Smooth muscle cell (in vitro differentiated cells): ENCODE results near the gene ZNF443. TPM values are rescaled to one million over a fixed set of nuclear protein-coding genes. Genes with fewer than 3 reads are reported as not detected.
"Not testable (repeated sequence)": the region's sequence is repeated elsewhere in the genome, so short reads cannot be mapped to it uniquely, and the experiment has no call there.

ENCODE experiments used
- DNase-seq: peaks from one replicate; lab custom pipeline; 2025; ENCODE audit not compliant: unreplicated experiment; lab: John Stamatoyannopoulos, UW
- H2AFZ ChIP-seq: fragments of 200-600 bp; sonication (generic); 2 replicates; pipeline ENCODE4 v1.6.0; 2016; ENCODE audit warnings: antibody characterized with exemption, low read depth, mild to moderate bottlenecking
- H3F3A ChIP-seq: fragments of 200-600 bp; sonication (generic); 2 replicates; pipeline ENCODE4 v1.6.0; 2017; ENCODE audit warnings: antibody characterized with exemption, low read depth
- H3K27ac ChIP-seq: fragments of 200-600 bp; sonication (generic); 2 replicates; pipeline ENCODE4 v1.5.1; 2016; ENCODE audit warnings: low read depth, mild to moderate bottlenecking
- H3K27me3 ChIP-seq: fragments of 200-600 bp; sonication (generic); 2 replicates; pipeline ENCODE4 v1.6.1; 2016; ENCODE audit warnings: low read depth, mild to moderate bottlenecking
- H3K36me3 ChIP-seq: fragments of 200-600 bp; sonication (generic); 2 replicates; pipeline ENCODE4 v1.5.1; 2016; ENCODE audit warnings: low read depth
- H3K4me1 ChIP-seq: fragments of 200-600 bp; sonication (generic); 2 replicates; pipeline ENCODE4 v1.5.1; 2016; ENCODE audit warnings: low read depth
- H3K4me2 ChIP-seq: fragments of 200-600 bp; sonication (generic); 2 replicates; pipeline ENCODE4 v1.6.0; 2016; ENCODE audit warnings: mild to moderate bottlenecking
- H3K4me3 ChIP-seq: fragments of 200-600 bp; sonication (generic); 2 replicates; pipeline ENCODE4 v1.5.1; 2016; ENCODE audit warnings: mild to moderate bottlenecking
- H3K79me2 ChIP-seq: fragments of 200-600 bp; sonication (generic); 2 replicates; pipeline ENCODE4 v1.6.0; 2016; ENCODE audit warnings: low read depth, mild to moderate bottlenecking
- H3K9ac ChIP-seq: fragments of 200-600 bp; sonication (generic); 2 replicates; pipeline ENCODE4 v1.6.0; 2016; ENCODE audit warnings: low read depth
- H3K9me3 ChIP-seq: fragments of 200-600 bp; sonication (generic); replicated peaks from 2 replicates; pipeline ENCODE4 v1.5.1; 2016; ENCODE audit warnings: low read depth
- H4K20me1 ChIP-seq: fragments of 200-600 bp; sonication (generic); 2 replicates; pipeline ENCODE4 v1.6.0; 2016; ENCODE audit warnings: low read depth
- WGBS: methylation state at CpG from one replicate; pipeline ENCODE4 v1.1.7; 2016; ENCODE audit warnings: low lambda C conversion rate; 5-methylcytosine and 5-hydroxymethylcytosine counted together
- polyA plus RNA-seq: library from polyadenylated mRNA; unstranded; fragments of >200 nt; fragmentation: Nextera tagmentation; extraction: Ambion mirVana; gene quantifications from 2 replicates; pipeline ENCODE4 v1.2.1, GENCODE V29; 2016
- total RNA-seq: library from RNA; depleted of rRNA; stranded (reverse); fragments of >200 nt; gene quantifications from 2 replicates; pipeline ENCODE4 v1.2.3, GENCODE V29; 2014
- TF ChIP-seq, protein P1 (sequence below): fragments of 200-600 bp; sonication (generic); IDR thresholded peaks from 2 replicates; pipeline ENCODE4 v1.5.1; 2017; ENCODE audit warnings: borderline replicate concordance, mild to moderate bottlenecking, antibody characterized with exemption; ENCODE audit not compliant: insufficient read depth, poor library complexity, severe bottlenecking

Gene ZNF443
- total and polyA plus RNA-seq, 2 experiments from 2014 or later = 0.73 to 2.4 TPM

GRCh38 chr19:12481781-12482508, 41.1 kb upstream of the ZNF443 start:
- TF ChIP-seq, protein P1, sequence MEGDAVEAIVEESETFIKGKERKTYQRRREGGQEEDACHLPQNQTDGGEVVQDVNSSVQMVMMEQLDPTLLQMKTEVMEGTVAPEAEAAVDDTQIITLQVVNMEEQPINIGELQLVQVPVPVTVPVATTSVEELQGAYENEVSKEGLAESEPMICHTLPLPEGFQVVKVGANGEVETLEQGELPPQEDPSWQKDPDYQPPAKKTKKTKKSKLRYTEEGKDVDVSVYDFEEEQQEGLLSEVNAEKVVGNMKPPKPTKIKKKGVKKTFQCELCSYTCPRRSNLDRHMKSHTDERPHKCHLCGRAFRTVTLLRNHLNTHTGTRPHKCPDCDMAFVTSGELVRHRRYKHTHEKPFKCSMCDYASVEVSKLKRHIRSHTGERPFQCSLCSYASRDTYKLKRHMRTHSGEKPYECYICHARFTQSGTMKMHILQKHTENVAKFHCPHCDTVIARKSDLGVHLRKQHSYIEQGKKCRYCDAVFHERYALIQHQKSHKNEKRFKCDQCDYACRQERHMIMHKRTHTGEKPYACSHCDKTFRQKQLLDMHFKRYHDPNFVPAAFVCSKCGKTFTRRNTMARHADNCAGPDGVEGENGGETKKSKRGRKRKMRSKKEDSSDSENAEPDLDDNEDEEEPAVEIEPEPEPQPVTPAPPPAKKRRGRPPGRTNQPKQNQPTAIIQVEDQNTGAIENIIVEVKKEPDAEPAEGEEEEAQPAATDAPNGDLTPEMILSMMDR = no peak
- no peaks in the 10 kb centered on the region for H3F3A ChIP-seq
- no peak overlapping the region for H3K9ac ChIP-seq
- no peak overlapping the region for H3K4me3 ChIP-seq
- H3K4me1 ChIP-seq = peaks cover 16% of the 10 kb centered on the region
- H3K9me3 ChIP-seq = no peaks in the 10 kb centered on the region
- peaks cover 28% of the 10 kb centered on the region for H4K20me1 ChIP-seq
- WGBS = 97% methylated on average over 4 of the region's 4 CpGs
- no peak overlapping the region for H3K27ac ChIP-seq
- H3K36me3 ChIP-seq = no peaks in the 10 kb centered on the region
- no peak overlapping the region for H3K4me2 ChIP-seq
- H3K79me2 ChIP-seq = peaks cover 66% of the 10 kb centered on the region
- no peaks in the 10 kb centered on the region for H3K27me3 ChIP-seq
- H2AFZ ChIP-seq = no peak overlapping the region
- no peak for DNase-seq

DNA sequence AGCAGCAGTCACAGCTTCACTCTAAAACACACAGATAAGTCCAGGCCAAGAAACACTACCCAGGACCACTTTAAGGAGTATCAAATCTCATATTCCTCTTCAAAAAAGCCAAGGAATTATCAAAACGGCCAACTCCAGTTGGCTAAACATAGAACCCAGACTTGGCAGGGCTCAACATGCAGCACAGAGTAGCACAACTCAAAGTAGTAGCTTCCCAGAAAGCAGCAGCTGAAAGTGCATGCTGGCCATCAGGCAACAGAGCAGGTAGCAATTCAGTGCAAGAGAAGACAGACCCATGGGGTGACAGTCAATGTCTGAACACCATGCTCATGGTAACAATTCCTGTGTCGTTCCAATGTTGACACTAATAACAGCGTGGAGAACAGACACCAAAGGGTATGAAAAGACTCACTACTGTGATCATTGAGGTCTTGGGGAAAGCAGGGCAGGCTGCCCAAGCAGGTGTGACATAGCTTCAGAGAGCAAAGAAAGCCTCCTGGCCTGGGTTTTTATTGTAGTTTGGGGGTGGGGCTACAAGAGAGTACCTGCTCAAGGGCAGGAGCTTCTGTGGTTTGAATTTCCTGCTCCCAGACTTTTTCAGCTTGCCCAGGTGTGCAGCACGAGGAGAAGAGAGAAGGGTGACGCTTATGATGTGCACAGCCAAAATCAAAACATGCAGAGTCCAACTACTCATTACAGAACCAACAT, 37.6 kb upstream of the ZNF443 start:
- H3K4me3 ChIP-seq = no peak overlapping the region
- no peaks in the 10 kb centered on the region for H3K27me3 ChIP-seq
- peaks cover 88% of the 10 kb centered on the region for H3K79me2 ChIP-seq
- peaks cover 2% of the 10 kb centered on the region for H3K4me1 ChIP-seq
- no peak overlapping the region for H3K4me2 ChIP-seq
- peaks cover 23% of the 10 kb centered on the region for H4K20me1 ChIP-seq
- DNase-seq = no peak
- no peaks in the 10 kb centered on the region for H3K36me3 ChIP-seq
- H2AFZ ChIP-seq = no peak overlapping the region
- TF ChIP-seq, protein P1 = no peak
- H3K9me3 ChIP-seq = peaks cover 4% of the 10 kb centered on the region
- no peak overlapping the region for H3K27ac ChIP-seq
- no peaks in the 10 kb centered on the region for H3F3A ChIP-seq
- 69% methylated on average over 5 of the region's 5 CpGs for WGBS
- no peak overlapping the region for H3K9ac ChIP-seq

GRCh38 chr19:12467651-12468050, 26.8 kb upstream of the ZNF443 start:
- peaks cover 40% of the 10 kb centered on the region for H3K36me3 ChIP-seq
- DNase-seq, H3K4me1 ChIP-seq, H3F3A ChIP-seq, H3K4me3 ChIP-seq, H4K20me1 ChIP-seq, H3K9ac ChIP-seq, H3K27ac ChIP-seq, H2AFZ ChIP-seq, H3K4me2 ChIP-seq, H3K27me3 ChIP-seq: not testable (repeated sequence)
- H3K79me2 ChIP-seq = peaks cover 11% of the 10 kb centered on the region
- WGBS = 98% methylated on average over 8 of the region's 33 CpGs
- H3K9me3 ChIP-seq = peaks cover 53% of the 10 kb centered on the region

GRCh38 chr19:12465211-12465610, 24.4 kb upstream of the ZNF443 start:
- no peak overlapping the region for H3K4me2 ChIP-seq
- TF ChIP-seq, protein P1 = no peak
- H3F3A ChIP-seq = no peaks in the 10 kb centered on the region
- DNase-seq = no peak
- no peak overlapping the region for H3K4me3 ChIP-seq
- no peak overlapping the region for H3K9ac ChIP-seq
- H3K79me2 ChIP-seq = no peaks in the 10 kb centered on the region
- 94% methylated on average over 5 of the region's 5 CpGs for WGBS
- H3K36me3 ChIP-seq = peaks cover 51% of the 10 kb centered on the region
- no peaks in the 10 kb centered on the region for H3K4me1 ChIP-seq
- H3K27me3 ChIP-seq = no peaks in the 10 kb centered on the region
- no peaks in the 10 kb centered on the region for H4K20me1 ChIP-seq
- no peak overlapping the region for H2AFZ ChIP-seq
- H3K9me3 ChIP-seq = peaks cover 66% of the 10 kb centered on the region
- no peak overlapping the region for H3K27ac ChIP-seq
